ENCODE data around the gene PACSIN1. TPM values are rescaled to one million over a fixed set of nuclear protein-coding genes. Genes with fewer than 3 reads are reported as not detected.

The PACSIN1 gene
- polyA plus RNA-seq, 1 donor from 2014 or later, result 3.1 TPM

DNA sequence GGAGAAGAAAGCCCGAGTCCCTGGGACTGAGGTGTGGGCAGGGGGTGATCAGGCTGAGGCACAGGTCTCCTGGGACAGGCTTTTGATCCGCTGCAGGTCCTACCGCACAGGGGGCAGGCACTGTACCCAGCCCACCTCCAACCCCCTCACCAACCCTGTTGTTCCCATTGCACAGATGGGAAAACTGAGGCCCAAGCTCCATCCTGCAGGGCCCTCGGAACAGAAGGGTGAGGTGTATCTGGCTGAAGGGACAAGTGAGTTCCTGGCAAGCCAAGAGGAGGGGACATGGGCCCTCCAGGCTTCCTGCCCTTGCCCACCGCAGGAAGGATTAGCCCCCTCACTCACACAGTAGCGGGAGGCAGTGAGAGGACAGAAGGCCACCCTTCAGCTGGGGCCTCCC lies 106.7 kb downstream of the PACSIN1 start:
- H3K4me3 ChIP-seq (ENCODE audit: low read length), result no peak overlapping the region
- H3K9me2 ChIP-seq (ENCODE audit: insufficient read depth, low read length), result no peaks in the 10 kb centered on the region
- H3K36me3 ChIP-seq (ENCODE audit: insufficient read depth, low read length), result no peaks in the 10 kb centered on the region
- H3F3A ChIP-seq (ENCODE audit: insufficient read depth, low read length, poor library complexity, severe bottlenecking), result no peaks in the 10 kb centered on the region
- H3K9me3 ChIP-seq (ENCODE audit: low read length), result no peaks in the 10 kb centered on the region
- H3K27ac ChIP-seq (ENCODE audit: low read length), result no peak overlapping the region
- TF ChIP-seq MXI1 (conservative IDR thresholded peaks at IDR 0.05; ENCODE audit: poor library complexity, severe bottlenecking) (no peak), SMC3 (conservative IDR thresholded peaks at IDR 0.05; ENCODE audit: poor library complexity) (no peak), POLR2AphosphoS5 (IDR thresholded peaks at IDR 0.05) (no peak), RAD21 (conservative IDR thresholded peaks at IDR 0.05) (no peak), EP300 (conservative IDR thresholded peaks at IDR 0.05; ENCODE audit: poor library complexity, severe bottlenecking) (no peak), TAF1 (IDR thresholded peaks at IDR 0.05; ENCODE audit: low read depth) (no peak)
- TF ChIP-seq, protein P1, sequence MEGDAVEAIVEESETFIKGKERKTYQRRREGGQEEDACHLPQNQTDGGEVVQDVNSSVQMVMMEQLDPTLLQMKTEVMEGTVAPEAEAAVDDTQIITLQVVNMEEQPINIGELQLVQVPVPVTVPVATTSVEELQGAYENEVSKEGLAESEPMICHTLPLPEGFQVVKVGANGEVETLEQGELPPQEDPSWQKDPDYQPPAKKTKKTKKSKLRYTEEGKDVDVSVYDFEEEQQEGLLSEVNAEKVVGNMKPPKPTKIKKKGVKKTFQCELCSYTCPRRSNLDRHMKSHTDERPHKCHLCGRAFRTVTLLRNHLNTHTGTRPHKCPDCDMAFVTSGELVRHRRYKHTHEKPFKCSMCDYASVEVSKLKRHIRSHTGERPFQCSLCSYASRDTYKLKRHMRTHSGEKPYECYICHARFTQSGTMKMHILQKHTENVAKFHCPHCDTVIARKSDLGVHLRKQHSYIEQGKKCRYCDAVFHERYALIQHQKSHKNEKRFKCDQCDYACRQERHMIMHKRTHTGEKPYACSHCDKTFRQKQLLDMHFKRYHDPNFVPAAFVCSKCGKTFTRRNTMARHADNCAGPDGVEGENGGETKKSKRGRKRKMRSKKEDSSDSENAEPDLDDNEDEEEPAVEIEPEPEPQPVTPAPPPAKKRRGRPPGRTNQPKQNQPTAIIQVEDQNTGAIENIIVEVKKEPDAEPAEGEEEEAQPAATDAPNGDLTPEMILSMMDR (IDR thresholded peaks at IDR 0.05; ENCODE audit: poor library complexity, severe bottlenecking), result no peak
- TF ChIP-seq, protein P2, sequence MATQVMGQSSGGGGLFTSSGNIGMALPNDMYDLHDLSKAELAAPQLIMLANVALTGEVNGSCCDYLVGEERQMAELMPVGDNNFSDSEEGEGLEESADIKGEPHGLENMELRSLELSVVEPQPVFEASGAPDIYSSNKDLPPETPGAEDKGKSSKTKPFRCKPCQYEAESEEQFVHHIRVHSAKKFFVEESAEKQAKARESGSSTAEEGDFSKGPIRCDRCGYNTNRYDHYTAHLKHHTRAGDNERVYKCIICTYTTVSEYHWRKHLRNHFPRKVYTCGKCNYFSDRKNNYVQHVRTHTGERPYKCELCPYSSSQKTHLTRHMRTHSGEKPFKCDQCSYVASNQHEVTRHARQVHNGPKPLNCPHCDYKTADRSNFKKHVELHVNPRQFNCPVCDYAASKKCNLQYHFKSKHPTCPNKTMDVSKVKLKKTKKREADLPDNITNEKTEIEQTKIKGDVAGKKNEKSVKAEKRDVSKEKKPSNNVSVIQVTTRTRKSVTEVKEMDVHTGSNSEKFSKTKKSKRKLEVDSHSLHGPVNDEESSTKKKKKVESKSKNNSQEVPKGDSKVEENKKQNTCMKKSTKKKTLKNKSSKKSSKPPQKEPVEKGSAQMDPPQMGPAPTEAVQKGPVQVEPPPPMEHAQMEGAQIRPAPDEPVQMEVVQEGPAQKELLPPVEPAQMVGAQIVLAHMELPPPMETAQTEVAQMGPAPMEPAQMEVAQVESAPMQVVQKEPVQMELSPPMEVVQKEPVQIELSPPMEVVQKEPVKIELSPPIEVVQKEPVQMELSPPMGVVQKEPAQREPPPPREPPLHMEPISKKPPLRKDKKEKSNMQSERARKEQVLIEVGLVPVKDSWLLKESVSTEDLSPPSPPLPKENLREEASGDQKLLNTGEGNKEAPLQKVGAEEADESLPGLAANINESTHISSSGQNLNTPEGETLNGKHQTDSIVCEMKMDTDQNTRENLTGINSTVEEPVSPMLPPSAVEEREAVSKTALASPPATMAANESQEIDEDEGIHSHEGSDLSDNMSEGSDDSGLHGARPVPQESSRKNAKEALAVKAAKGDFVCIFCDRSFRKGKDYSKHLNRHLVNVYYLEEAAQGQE (IDR thresholded peaks at IDR 0.05; ENCODE audit: borderline replicate concordance), result no peak
- no peaks in the 10 kb centered on the region for H3K27me3 ChIP-seq (ENCODE audit: insufficient read depth, low read depth, low read length)
- no peaks in the 10 kb centered on the region for H4K20me1 ChIP-seq (ENCODE audit: insufficient read depth)
- no peak overlapping the region for H2AFZ ChIP-seq (ENCODE audit: low read depth, low read length)
- H3K79me2 ChIP-seq (replicated peaks; ENCODE audit: insufficient read depth, low read length), result no peaks in the 10 kb centered on the region
- no peak overlapping the region for H3K9ac ChIP-seq (ENCODE audit: low read length)
- no peak overlapping the region for H3K4me2 ChIP-seq (ENCODE audit: low read length)

DNA sequence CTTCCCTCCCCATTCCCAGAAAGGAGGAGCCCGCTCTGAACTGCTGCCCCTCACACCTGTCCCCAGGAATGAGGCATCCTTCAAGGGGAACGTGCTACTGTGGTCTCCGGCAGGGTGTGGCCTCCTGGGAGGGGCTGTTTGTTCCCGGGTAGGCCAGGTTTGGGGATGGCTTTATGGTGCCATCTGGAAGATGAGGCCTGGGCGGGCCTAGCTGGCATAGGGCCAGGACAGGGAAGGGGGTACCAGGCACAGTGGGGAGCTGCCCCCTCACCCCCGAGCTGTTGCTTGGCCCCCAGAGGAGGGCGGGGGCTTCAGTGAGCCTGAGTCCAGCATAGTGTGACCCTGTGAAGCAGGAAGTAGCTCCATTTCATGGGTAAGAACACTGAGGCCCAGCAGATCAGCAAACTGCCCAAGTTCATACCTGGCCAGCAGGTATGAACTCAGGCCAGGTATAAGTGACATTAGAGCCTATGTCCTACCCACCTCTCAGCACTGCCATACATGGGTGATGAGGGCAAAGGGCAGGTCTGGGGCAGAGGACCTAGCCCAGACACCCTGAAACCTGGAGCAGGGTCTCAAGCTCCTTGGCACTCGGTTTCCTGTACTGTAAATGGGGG lies 107.8 kb downstream of the PACSIN1 start:
- no peaks in the 10 kb centered on the region for H3F3A ChIP-seq (ENCODE audit: insufficient read depth, low read length, poor library complexity, severe bottlenecking)
- no peaks in the 10 kb centered on the region for H3K9me2 ChIP-seq (ENCODE audit: insufficient read depth, low read length)
- H3K27me3 ChIP-seq (ENCODE audit: insufficient read depth, low read depth, low read length), result no peaks in the 10 kb centered on the region
- H3K9me3 ChIP-seq (ENCODE audit: low read length), result no peaks in the 10 kb centered on the region
- H2AFZ ChIP-seq (ENCODE audit: low read depth, low read length), result no peak overlapping the region
- no peaks in the 10 kb centered on the region for H4K20me1 ChIP-seq (ENCODE audit: insufficient read depth)
- H3K79me2 ChIP-seq (replicated peaks; ENCODE audit: insufficient read depth, low read length), result no peaks in the 10 kb centered on the region
- H3K4me3 ChIP-seq (ENCODE audit: low read length), result no peak overlapping the region
- H3K4me2 ChIP-seq (ENCODE audit: low read length), result no peak overlapping the region
- H3K9ac ChIP-seq (ENCODE audit: low read length), result no peak overlapping the region
- TF ChIP-seq, protein P1 (IDR thresholded peaks at IDR 0.05; ENCODE audit: poor library complexity, severe bottlenecking), result no peak
- TF ChIP-seq, protein P2 (IDR thresholded peaks at IDR 0.05; ENCODE audit: borderline replicate concordance), result no peak
- TF ChIP-seq TAF1 (IDR thresholded peaks at IDR 0.05; ENCODE audit: low read depth), result no peak
- no peak for TF ChIP-seq RAD21 (conservative IDR thresholded peaks at IDR 0.05)
- no peak for TF ChIP-seq POLR2AphosphoS5 (IDR thresholded peaks at IDR 0.05)
- TF ChIP-seq EZH2 (IDR thresholded peaks at IDR 0.05; ENCODE audit: borderline replicate concordance, insufficient read depth, low read length, poor library complexity, severe bottlenecking), result no peak
- TF ChIP-seq EP300 (conservative IDR thresholded peaks at IDR 0.05; ENCODE audit: poor library complexity, severe bottlenecking), result no peak
- TF ChIP-seq SMC3 (conservative IDR thresholded peaks at IDR 0.05; ENCODE audit: poor library complexity), result no peak
- TF ChIP-seq MXI1 (conservative IDR thresholded peaks at IDR 0.05; ENCODE audit: poor library complexity, severe bottlenecking), result no peak
- no peak overlapping the region for H3K27ac ChIP-seq (ENCODE audit: low read length)
- H3K36me3 ChIP-seq (ENCODE audit: insufficient read depth, low read length), result no peaks in the 10 kb centered on the region
